HG02642 (cell line): ENCODE data around the gene ETFB.

ENCODE experiments used
- ATAC-seq: cut with Tn5 transposase; IDR thresholded peaks from one replicate; pipeline ENCODE4 v1.9.1; 2021; ENCODE audit warnings: mild to moderate bottlenecking; ENCODE audit not compliant: unreplicated experiment, poor library complexity

The ETFB gene

GRCh38 chr19:51297406-51297805, 68.8 kb downstream of the ETFB start:
- no peak for ATAC-seq

- ATAC-seq, result no peak
These were observed 69.7 kb downstream of the ETFB start for GRCh38 chr19:51296336-51297093.

- ATAC-seq, result no peak
These were observed 70.6 kb downstream of the ETFB start for GRCh38 chr19:51295382-51296126.
